ENCODE measurements around the gene WAPL.

The WAPL gene

GRCh38 chr10:86553213-86553612 lies 31.6 kb upstream of the WAPL start:
- no peak for TF ChIP-seq CTCF (IDR thresholded peaks at IDR 0.05; ENCODE audit: low read length)
- TF ChIP-seq EZH2 (IDR thresholded peaks at IDR 0.05; ENCODE audit: borderline replicate concordance, low read length), result no peak
- Histone ChIP-seq H3K79me2 (ENCODE audit: insufficient read depth, low read length) (no peaks in the 10 kb centered on the region), H3K36me3 (ENCODE audit: insufficient read depth, low read length) (no peaks in the 10 kb centered on the region), H3K4me1 (ENCODE audit: insufficient read depth, low read length, severe bottlenecking) (no peaks in the 10 kb centered on the region), H3K9ac (ENCODE audit: low read length) (no peak overlapping the region), H3K4me2 (ENCODE audit: low read length) (no peak overlapping the region), H4K20me1 (ENCODE audit: insufficient read depth, low read length) (no peaks in the 10 kb centered on the region), H2AFZ (ENCODE audit: low read length) (no peak overlapping the region), H3K27me3 (ENCODE audit: insufficient read depth, low read length) (no peaks in the 10 kb centered on the region), H3F3A (ENCODE audit: insufficient read depth, low read length) (no peaks in the 10 kb centered on the region), H3K9me2 (ENCODE audit: low read depth, low read length) (no peaks in the 10 kb centered on the region), H3K9me3 (ENCODE audit: low read length) (no peaks in the 10 kb centered on the region), H3K27ac (ENCODE audit: low read depth, low read length, poor library complexity, severe bottlenecking) (no peak overlapping the region), H3K4me3 (ENCODE audit: low read depth, low read length, poor library complexity, severe bottlenecking) (no peak overlapping the region)

- no peak overlapping the region for H3K27ac ChIP-seq (ENCODE audit: low read depth, low read length, poor library complexity, severe bottlenecking)
- H3K79me2 ChIP-seq (ENCODE audit: insufficient read depth, low read length), result no peaks in the 10 kb centered on the region
- H3K4me2 ChIP-seq (ENCODE audit: low read length), result no peak overlapping the region
- no peaks in the 10 kb centered on the region for H3K36me3 ChIP-seq (ENCODE audit: insufficient read depth, low read length)
- no peaks in the 10 kb centered on the region for H3K9me2 ChIP-seq (ENCODE audit: low read depth, low read length)
- H4K20me1 ChIP-seq (ENCODE audit: insufficient read depth, low read length), result no peaks in the 10 kb centered on the region
- no peaks in the 10 kb centered on the region for H3K4me1 ChIP-seq (ENCODE audit: insufficient read depth, low read length, severe bottlenecking)
- TF ChIP-seq CTCF (IDR thresholded peaks at IDR 0.05; ENCODE audit: low read length) (no peak), EZH2 (IDR thresholded peaks at IDR 0.05; ENCODE audit: borderline replicate concordance, low read length) (no peak)
- no peak overlapping the region for H3K9ac ChIP-seq (ENCODE audit: low read length)
- H3K27me3 ChIP-seq (ENCODE audit: insufficient read depth, low read length), result no peaks in the 10 kb centered on the region
- H3F3A ChIP-seq (ENCODE audit: insufficient read depth, low read length), result no peaks in the 10 kb centered on the region
- H2AFZ ChIP-seq (ENCODE audit: low read length), result no peak overlapping the region
- H3K4me3 ChIP-seq (ENCODE audit: low read depth, low read length, poor library complexity, severe bottlenecking), result no peak overlapping the region
- no peaks in the 10 kb centered on the region for H3K9me3 ChIP-seq (ENCODE audit: low read length)
Observed at GRCh38 chr10:86547296-86547695, 25.7 kb upstream of the WAPL start.

GRCh38 chr10:86545101-86545500 lies 23.5 kb upstream of the WAPL start:
- no peak overlapping the region for H3K9ac ChIP-seq (ENCODE audit: low read length)
- no peaks in the 10 kb centered on the region for H3F3A ChIP-seq (ENCODE audit: insufficient read depth, low read length)
- no peaks in the 10 kb centered on the region for H4K20me1 ChIP-seq (ENCODE audit: insufficient read depth, low read length)
- H3K79me2 ChIP-seq (ENCODE audit: insufficient read depth, low read length), result no peaks in the 10 kb centered on the region
- H3K9me3 ChIP-seq (ENCODE audit: low read length), result no peaks in the 10 kb centered on the region
- no peaks in the 10 kb centered on the region for H3K36me3 ChIP-seq (ENCODE audit: insufficient read depth, low read length)
- H3K4me3 ChIP-seq (ENCODE audit: low read depth, low read length, poor library complexity, severe bottlenecking), result no peak overlapping the region
- H3K27ac ChIP-seq (ENCODE audit: low read depth, low read length, poor library complexity, severe bottlenecking), result no peak overlapping the region
- H3K9me2 ChIP-seq (ENCODE audit: low read depth, low read length), result no peaks in the 10 kb centered on the region
- H2AFZ ChIP-seq (ENCODE audit: low read length), result no peak overlapping the region
- no peaks in the 10 kb centered on the region for H3K4me1 ChIP-seq (ENCODE audit: insufficient read depth, low read length, severe bottlenecking)
- TF ChIP-seq EZH2 (IDR thresholded peaks at IDR 0.05; ENCODE audit: borderline replicate concordance, low read length) (no peak), CTCF (IDR thresholded peaks at IDR 0.05; ENCODE audit: low read length) (no peak)
- no peak overlapping the region for H3K4me2 ChIP-seq (ENCODE audit: low read length)
- no peaks in the 10 kb centered on the region for H3K27me3 ChIP-seq (ENCODE audit: insufficient read depth, low read length)
